ENCODE data around the gene CFAP70.
"Not testable (repeated sequence)": the region's sequence is repeated elsewhere in the genome, so short reads cannot be mapped to it uniquely, and the experiment has no call there.

The CFAP70 gene

DNA sequence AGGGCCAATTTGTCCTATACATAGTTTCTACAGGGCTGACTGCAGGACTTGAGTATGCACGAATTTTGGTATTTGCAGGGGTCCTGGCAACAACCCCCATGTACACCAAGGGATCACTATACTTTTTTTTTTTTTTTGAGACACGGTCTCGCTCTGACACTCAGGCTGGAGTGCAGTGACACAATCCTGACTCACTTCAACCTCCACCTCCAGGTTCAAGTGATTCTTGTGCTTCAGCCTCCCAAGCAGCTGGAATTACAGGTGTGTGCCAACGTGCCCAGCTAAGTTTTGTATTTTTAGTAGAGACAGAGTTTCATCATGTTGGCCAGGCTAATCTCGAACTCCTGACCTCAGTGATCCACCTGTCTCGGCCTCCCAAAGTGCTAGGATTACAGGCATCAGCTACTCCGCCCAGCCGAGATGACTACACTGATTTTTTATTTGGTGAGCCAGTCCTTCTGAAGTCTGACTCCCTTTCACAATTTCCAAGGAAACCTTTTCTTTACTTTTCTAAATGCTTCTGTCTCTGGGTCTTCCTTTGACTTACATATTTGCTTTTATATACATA is 19.8 kb downstream of the CFAP70 start:
- no peak for DNase-seq

DNA sequence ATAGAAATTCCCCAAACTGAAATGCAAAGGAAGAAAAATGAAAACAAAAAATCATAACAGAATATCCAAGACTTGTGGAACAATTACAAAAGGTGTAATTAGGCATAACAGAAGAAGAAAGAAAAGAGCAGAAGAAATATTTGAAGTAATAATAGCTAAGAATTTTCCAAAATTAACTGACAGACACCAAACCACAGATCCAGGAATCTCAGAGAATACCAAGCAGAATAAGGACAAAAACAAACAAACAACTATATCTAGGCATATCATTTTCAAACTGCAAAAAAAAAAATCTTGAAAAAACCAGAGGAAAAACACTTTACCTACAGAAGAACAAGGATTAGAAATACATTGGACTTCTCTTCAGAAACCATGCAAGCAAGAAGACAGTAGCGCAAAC is 25.5 kb downstream of the CFAP70 start:
- no peak for DNase-seq

DNA sequence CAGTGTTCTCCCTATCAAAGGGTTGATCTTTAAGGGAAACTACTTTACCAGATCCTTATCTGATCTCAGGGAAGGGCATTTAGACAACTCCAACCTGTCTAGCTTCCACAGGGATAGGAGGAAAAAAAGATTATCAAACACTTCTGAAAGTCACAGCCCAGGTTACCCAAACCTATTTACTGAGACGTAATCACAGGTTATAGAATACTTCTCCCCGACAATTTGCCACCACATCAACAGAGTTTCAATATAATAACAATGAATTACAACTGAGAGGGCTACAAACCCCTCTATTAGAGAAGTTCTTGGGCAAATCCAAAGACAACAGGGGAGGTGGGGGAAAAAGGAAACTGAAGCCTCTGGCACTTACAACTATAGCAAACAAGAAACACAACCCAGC is 26.3 kb downstream of the CFAP70 start:
- DNase-seq = no peak

DNA sequence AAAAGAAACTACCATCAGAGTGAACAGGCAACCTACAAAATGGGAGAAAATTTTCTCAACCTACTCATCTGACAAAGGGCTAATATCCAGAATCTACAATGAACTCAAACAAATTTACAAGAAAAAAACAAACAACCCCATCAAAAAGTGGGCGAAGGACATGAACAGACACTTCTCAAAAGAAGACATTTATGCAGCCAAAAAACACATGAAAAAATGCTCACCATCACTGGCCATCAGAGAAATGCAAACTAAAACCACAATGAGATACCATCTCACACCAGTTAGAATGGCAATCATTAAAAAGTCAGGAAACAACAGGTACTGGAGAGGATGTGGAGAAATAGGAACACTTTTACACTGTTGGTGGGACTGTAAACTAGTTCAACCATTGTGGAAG is 30.1 kb downstream of the CFAP70 start:
- not testable (repeated sequence) for DNase-seq

DNA sequence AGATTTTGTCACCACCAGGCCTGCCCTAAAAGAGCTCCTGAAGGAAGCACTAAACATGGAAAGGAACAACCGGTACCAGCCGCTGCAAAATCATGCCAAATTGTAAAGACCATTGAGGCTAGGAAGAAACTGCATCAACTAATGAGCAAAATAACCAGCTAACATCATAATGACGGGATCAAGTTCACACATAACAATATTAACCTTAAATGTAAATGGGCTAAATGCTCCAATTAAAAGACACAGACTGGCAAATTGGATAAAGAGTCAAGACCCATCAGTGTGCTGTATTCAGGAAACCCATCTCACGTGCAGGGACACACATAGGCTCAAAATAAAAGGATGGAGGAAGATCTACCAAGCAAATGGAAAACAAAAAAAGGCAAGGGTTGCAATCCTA is 33.4 kb downstream of the CFAP70 start:
- DNase-seq = not testable (repeated sequence)

DNA sequence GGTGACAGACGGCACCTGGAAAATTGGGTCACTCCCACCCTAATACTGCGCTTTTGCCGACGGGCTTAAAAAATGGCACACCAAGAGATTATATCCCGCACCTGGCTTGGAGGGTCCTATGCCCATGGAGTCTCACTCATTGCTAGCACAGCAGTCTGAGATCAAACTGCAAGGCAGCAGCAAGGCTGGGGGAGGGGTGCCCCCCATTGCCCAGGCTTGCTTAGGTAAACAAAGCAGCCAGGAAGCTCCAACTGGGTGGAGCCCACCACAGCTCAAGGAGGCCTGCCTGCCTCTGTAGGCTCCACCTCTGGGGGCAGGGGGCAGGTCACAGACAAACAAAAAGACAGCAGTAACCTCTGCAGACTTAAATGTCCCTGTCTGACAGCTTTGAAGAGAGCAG is 35.1 kb downstream of the CFAP70 start:
- not testable (repeated sequence) for DNase-seq

DNA sequence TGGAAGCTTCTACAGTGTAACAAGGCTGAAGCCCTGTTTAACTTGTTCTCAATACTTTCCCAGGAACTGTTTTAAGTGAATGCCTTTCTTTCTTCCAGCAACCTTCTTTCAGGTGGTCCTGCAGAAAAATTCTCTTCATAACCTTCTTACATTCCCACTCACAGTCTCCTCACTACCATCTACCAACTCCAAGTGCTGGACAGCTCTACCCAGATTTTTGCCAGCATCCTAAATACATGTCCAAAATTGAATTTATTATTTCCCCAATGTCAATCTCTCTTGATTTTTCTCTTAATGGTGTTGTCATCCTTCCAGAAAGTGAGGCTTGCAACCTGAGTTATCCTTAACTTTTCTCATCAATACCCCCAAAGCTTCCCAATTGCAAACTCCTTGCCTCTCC is 48.2 kb downstream of the CFAP70 start:
- DNase-seq = no peak

DNA sequence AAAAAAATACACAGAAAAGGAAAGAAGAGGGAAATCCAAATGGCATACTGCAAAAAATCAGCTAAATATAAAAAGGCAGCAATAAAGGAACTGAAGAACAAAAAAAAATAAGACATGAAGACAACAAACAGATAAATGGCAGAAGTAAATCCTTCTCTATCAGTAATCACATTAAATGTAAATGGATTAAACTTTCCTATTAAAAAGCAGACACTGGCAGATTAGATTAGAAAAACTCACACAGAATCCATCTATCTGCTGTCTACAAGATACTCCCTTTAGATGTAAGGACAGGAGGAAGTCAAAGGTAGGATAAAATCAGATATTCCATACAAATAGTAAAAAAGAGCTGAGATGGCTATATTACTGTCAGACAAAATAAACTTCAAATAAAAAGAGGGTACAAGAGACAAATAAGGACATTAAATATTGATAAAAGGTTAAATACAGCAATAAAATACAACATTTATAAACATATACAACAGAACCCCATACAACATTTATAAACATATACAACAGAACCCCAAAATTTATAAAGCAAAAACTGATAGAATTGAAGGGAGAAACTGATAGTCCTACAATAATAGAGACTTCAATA is 51.4 kb downstream of the CFAP70 start:
- no peak for DNase-seq

DNA sequence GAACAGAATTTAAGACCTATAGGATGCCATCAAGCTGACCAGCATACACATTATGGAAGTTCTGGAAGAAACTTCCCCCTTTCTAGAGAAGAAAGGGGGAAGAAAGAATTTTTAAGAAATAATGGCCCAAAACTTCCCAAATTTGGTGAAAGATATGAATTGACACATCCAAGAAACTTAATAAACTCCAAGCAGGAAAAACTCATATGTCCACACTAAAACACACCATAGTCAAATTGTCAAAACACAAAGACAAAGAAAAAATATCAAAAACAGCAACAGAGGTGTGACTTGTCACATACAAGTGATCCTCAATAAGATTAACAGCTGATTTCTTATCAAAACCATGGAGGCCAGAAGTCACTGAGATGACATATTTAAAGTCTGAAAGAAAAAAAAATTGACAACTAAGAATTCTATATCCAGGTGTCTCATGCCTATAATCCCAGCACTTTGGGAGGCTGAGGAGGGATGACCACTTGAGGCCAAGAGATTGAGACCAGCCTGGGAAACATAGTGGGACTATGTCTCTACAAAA is 52.4 kb downstream of the CFAP70 start:
- DNase-seq = no peak

DNA sequence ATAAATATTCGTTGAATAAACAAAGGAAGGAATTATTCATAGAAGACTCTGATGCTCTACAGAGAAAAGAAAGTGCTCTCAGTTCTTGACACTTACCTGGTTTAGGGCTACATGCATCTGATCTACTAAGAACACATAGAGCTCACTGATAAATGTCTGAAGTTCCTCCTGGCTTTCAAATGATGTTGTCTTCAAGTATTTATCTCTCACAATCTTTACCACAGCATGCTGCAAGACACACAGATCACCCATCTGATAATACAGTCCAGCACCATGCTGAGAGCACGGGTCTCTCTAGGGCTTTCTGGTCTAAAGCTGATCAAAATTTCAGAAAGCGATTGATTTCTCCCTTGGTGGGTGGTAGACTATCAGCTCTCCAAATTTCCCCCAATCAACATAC is 61.7 kb downstream of the CFAP70 start:
- no peak for DNase-seq

DNA sequence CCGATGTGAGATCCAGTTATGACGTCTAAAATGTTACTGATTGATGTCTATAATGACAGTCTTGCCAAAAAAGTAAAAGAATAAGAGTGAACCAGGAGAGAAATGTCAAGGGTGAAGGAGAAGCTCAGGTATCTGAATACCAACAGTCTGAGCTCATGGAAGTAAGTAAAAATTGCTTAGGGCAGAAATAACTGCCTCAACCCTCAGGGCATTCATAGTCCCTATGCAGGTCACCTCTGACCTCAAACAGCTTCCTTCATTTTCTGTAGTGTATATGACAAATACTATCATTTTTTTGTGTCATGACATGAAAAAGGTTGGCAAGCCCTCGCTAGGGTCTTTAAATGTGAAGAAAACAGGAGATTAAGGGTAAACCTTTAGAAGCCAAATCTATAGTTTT is 65.2 kb downstream of the CFAP70 start:
- no peak for DNase-seq

DNA sequence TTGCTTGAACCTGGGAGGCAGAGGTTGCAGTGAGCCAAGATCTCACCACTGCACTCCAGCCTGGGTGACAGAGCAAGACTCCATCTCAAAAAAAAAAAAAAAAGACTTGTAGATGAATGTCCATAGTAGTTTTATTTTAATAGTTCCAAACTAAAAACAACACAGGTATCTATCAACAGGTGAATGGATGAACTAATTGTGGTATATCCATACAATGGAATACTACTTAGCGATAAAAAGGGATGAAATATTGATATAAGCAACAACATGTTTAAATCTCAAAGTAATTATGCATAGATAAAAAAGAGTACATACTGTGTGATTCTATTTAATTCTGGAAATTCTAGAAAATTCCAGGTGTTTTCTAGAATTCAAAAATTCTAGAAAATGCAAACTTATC is 68.7 kb downstream of the CFAP70 start:
- DNase-seq = no peak

DNA sequence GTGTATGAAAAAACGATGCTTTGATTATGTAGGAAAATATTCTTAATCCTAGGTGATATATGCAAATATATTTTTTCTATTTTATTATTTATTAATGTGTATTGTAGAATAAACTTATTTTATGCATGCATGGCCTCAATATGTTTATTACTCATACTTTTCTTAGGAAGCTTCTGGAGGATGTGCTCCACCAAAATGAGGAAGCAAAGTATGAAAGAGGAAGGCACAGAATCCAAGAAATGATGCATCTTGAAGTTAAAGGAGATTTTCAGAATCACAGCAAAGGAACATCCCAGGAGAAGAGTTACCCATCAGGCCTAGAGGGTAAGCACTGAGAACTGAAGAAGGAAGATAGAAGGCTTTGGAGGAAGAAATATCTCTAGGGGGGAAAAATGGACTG is 71.2 kb downstream of the CFAP70 start:
- no peak for DNase-seq

DNA sequence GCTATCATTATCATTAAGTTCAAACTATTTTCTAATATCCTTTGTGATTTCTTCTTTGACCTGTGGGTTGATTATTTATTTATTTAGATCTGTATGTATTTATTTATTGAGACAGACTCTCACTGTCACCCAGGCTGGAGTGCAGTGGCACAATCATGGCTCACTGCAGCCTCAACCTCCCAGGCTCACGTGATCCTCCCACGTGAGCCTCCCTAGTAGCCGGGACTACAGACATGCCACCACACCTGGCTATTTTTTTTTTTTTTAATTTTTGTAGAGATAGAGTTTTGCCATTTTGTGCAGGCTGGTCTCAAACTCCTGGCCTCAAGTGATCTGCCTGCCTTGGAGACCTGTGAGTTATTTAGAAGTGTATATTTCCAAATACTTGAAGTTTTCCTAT is 77.6 kb downstream of the CFAP70 start:
- no peak for DNase-seq

DNA sequence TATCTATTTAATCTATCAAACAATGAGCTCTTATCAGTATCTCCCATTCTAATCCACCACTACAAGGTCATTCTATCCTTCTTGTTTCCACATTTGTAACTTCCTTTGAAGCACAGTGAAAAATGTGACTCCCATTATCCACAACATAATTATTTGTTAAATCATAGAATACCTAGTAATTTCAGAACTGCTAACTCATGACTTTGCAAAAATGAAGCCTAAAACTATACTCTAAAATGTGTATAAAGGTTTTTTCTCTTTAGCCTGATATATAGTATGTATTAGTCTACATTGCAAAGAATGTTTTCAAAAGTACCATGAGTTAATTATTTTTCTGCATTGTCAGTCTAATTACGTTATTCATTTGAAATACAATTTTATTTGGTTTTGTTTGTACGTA is 94.2 kb downstream of the CFAP70 start:
- no peak for DNase-seq

DNA sequence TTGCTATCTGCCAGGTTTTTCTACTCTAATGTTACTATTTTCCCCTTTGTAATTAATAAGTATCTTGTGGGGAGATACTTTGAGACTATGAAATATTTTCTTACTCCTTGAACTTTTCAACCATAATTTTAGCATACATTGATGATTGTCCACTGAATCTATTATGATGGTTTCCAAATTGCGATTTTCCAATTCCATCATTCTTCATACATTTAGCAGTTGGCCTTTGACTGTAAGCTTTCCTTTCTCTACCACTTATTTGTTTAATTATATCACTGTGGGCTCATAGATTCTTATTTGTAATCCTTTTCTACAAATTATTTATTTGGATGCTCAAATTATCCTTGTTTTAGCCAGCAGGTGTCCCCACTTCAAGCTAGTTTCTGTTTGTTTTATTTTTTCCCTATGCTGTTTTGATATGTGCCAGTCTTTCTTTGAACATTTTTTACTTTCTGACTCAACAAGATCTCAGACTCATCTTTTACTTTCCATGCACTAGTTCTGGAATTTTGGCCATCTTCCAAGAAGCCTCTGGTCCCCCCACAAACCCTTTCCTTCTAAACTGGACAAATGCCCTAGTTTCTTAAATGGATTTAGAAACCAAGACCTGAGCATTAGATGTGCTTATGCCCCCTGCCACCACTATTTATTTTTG is 94.8 kb downstream of the CFAP70 start:
- DNase-seq = no peak

DNA sequence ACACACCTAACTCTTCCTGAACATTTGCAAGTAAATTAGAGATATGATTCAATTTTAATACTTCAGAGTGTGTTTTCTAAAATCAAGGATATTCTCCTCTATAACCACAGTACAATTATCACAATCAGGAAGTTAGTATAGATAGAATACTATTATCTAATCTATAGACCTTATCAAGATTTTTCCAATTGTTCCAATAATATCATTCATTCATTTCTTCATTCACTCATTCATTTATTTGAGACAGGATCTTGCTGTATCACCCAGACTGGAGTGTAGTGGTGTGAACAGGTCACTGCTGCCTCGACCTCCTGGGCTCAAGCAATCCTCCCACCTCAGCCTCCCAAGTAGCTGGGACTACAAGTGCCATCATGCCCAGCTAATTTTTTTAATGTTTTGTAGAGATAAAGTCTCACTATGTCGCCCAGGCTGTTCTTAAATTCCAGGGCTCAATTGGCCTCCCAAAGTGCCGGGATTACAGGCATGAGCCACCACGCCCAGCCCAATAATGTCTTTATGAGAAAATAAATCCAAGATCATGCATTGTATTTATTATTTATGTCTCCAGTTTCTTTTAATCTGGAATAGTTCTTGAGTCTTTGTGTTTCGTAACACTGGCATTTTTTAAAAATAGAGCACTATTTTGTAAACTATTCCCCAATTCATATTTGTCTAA is 95.6 kb downstream of the CFAP70 start:
- DNase-seq = no peak

DNA sequence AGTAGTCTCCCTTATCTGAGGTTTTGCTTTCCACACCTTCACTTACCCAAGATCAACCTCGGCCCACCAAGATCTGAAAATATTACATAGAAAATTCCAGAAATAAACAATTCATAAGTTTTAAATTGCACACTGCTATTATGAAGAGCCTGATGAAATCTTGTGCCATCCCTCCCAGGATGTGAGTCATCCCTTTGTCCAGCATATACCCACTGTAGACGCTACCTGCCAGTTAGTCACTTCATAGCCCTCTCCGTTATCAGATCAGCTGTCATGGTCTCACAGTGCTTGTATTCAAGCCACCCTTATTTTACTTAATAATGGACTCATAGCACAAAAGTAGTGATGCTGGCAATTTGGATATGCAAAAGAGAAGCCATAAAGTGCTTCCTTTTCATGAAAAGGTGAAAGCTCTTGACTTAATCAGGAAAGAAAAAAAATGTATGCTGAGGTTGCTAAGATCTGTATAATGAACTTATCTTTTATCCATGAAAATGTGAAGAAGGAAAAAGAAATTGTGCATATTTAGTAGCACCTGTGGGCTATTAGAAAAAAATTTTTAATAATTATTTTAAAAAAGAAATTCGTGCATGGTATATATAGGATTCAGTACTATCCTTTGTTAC is 96.4 kb downstream of the CFAP70 start:
- no peak for DNase-seq

DNA sequence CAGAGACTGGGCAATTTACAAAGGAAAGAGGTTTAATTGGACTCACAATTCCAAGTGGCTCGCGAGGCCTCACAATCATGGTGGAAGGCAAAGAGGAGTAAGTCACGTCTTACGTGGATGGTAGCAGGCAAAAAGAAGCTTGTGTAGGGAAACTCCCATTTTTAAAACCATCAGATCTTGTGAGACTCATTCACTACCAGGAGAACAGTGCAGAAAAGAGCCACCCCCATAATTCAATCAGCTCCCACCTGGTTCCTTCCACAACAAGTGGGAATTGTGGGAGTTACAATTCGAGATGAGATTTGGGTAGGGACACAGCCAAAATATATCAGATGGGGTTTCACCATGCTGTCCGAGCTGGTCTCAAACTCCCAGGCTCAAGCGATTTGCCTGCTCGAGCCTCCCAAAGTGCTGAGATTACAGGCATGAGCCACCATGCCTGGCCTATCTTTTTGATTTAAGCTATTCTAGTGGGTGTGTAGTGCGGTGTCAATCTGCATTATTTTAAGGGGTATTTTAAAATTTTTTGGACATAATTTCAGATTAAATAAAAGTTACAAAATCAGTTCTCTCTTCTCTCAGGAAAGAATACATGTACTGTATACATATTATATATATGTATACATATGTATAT is 97.2 kb downstream of the CFAP70 start:
- DNase-seq = no peak

DNA sequence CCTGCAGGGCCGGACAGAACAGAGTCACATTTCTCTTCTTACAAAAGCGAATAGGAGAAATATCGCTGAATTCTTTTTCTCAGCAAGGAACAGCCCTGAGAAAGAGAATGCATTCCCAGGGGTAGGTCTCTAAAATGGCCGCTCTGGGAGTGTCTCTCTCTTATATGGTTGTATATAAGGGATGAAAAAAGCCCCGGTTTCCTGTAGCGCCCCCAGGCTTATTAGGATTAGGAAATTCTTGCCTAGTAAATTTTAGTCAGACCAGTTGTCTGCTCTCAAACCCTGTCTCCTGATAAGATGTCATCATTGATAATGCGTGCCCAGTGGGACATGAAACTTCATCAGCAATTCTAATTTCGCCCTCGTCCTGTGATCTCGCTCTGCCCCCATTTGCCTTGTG is 100.1 kb downstream of the CFAP70 start:
- DNase-seq = not testable (repeated sequence)

DNA sequence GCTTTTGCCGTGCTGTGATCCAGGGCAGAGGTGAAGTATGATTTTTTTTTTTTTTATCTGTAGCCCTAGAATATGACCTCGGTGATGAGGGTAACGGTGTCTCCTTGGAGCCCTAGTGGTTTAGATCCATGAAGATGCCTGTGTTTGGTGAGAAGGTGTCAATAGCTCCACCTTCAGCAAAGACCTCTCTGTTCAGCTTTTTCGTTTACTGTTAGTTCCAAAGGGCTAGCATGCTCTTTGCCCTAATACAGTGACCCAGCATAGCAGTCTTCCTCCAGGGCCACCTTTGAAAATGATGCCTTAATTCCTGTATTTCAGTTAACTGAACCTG is 105.5 kb downstream of the CFAP70 start:
- DNase-seq = no peak

DNA sequence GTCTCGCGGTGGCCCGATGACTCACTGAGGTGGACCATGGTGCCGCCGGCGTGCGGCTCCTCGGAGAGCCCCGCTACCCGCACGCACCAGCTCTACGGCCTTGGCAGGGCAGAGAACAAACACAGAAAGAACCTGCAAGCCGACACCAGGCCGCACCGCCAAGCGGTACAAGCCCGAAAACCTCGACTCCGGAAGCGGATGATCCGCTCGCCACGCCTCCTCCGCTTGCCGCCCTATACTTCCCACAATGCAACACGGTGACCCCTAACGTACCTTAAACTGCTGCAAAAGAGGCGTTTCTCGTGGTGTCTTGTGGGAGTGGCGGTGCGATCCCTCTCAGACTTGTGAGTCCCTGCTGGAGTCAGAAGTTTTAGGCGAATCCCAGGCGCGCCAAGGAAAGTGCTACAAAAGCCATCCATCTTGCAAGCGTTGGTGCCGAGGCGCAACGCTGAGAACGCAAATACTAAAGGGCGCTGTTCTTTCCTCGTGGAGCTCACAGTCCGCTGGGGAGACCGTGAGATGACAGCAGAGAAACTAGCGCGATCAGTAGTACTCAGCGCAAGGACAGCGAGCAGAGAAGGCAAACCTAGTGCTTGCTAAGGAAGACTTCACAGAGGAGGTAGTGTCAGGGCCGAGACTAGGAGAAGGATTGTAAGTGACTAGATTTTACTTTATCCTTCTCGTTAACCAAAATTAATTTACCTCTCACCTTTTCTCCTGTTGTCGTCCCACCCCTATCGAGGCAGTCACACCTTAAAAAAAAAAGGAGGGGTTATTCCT is 106.0 kb downstream of the CFAP70 start, which contains the start of gene MRPS16:
Gene MRPS16 (minus strand): TSS at position 200 of the 780 bp plus-strand sequence. CDS start 162 bp downstream, at position 38.
- DNase-seq = peak; percentile 93
